ENCODE data around the gene RETSAT. TPM values are rescaled to one million over a fixed set of nuclear protein-coding genes. Genes with fewer than 3 reads are reported as not detected.
"Not testable (repeated sequence)": the region's sequence is repeated elsewhere in the genome, so short reads cannot be mapped to it uniquely, and the experiment has no call there.

RETSAT gene
- total RNA-seq, 1 donor from 2014 or later: 31.2 TPM

- ATAC-seq (no peak), DNase-seq (no peak)
- intact Hi-C loops (cut with micrococcal nuclease): no loop called here
Measured at GRCh38 chr2:85341269-85342029, 12.9 kb downstream of the RETSAT start.

- DNase-seq (no peak), ATAC-seq (peak; percentile 23)
- intact Hi-C loops (cut with micrococcal nuclease): no loop called here
Measured at GRCh38 chr2:85340034-85340892, 14.1 kb downstream of the RETSAT start.

GRCh38 chr2:85334928-85335327 lies 19.4 kb downstream of the RETSAT start:
- intact Hi-C loops (cut with micrococcal nuclease): no loop called here
- DNase-seq (no peak), ATAC-seq (no peak)

GRCh38 chr2:85333877-85334276 lies 20.5 kb downstream of the RETSAT start:
- intact Hi-C loops (cut with micrococcal nuclease); DNase-seq; ATAC-seq: not testable (repeated sequence)

- ATAC-seq (no peak), DNase-seq (no peak)
- intact Hi-C loops (cut with micrococcal nuclease): no loop called here
Measured at GRCh38 chr2:85330839-85331636, 23.3 kb downstream of the RETSAT start.

GRCh38 chr2:85329701-85330100 lies 24.6 kb downstream of the RETSAT start:
- intact Hi-C loops (cut with micrococcal nuclease); DNase-seq; ATAC-seq: not testable (repeated sequence)

GRCh38 chr2:85329181-85329651 lies 25.1 kb downstream of the RETSAT start:
- intact Hi-C loops (cut with micrococcal nuclease): no loop called here
- ATAC-seq (no peak), DNase-seq (no peak)

GRCh38 chr2:85327822-85328617 lies 26.3 kb downstream of the RETSAT start, which contains the start of gene TGOLN2:
Gene TGOLN2, minus strand, starts transcription at chr2:85327989. Its CDS starts 27 bp downstream, at chr2:85327962.
- intact Hi-C loops (cut with micrococcal nuclease): no loop called here
- peak; percentile 98 for ATAC-seq

GRCh38 chr2:85327160-85327821 lies 27.0 kb downstream of the RETSAT start:
- intact Hi-C loops (cut with micrococcal nuclease): no loop called here
- ATAC-seq (peak; percentile 55), DNase-seq (peak; percentile 60)

More at GRCh38 chr2:85327822-85328617, 26.3 kb downstream of the RETSAT start, which contains the start of gene TGOLN2:
- DNase-seq: peak; percentile 96

- DNase-seq (no peak), ATAC-seq (no peak)
- intact Hi-C loops (cut with micrococcal nuclease): no loop called here
Measured at GRCh38 chr2:85326406-85327159, 27.7 kb downstream of the RETSAT start.

- intact Hi-C loops (cut with micrococcal nuclease): no loop called here
- ATAC-seq: no peak
- DNase-seq: no peak
Measured at GRCh38 chr2:85325466-85325811, 28.9 kb downstream of the RETSAT start.

- no peak for ATAC-seq
- intact Hi-C loops (cut with micrococcal nuclease): no loop called here
- DNase-seq: no peak
Measured at GRCh38 chr2:85324639-85325465, 29.5 kb downstream of the RETSAT start.

GRCh38 chr2:85323988-85324367 lies 30.4 kb downstream of the RETSAT start:
- ATAC-seq; DNase-seq; intact Hi-C loops (cut with micrococcal nuclease): not testable (repeated sequence)

- DNase-seq: no peak
- intact Hi-C loops (cut with micrococcal nuclease): no loop called here
- no peak for ATAC-seq
Measured at GRCh38 chr2:85323351-85323987, 30.9 kb downstream of the RETSAT start.

GRCh38 chr2:85319796-85320195 lies 34.5 kb downstream of the RETSAT start:
- intact Hi-C loops (cut with micrococcal nuclease): no loop called here
- DNase-seq: no peak
- no peak for ATAC-seq

All from left ventricle myocardium superior (tissue), 1 donor.